ENCODE results near the gene FBXL17.

GRCh38 chr5:108144332-108144731, 237.6 kb downstream of the FBXL17 start:
- TF ChIP-seq CTCF (IDR thresholded peaks at IDR 0.05; ENCODE audit: low read depth, low read length) = no peak
- TF ChIP-seq EZH2phosphoT487 (IDR thresholded peaks at IDR 0.05; ENCODE audit: low read depth) = no peak

Data from OCI-LY3 (cell line).